ENCODE measurements around the gene ZNF766.

GRCh38 chr19:52229524-52229923, 39.9 kb upstream of the ZNF766 start:
- TF ChIP-seq CTCF (CRISPR knock-in tag; IDR thresholded peaks at IDR 0.05), result no peak
- no peak for TF ChIP-seq PAX8 (CRISPR knock-in tag; IDR thresholded peaks at IDR 0.05; ENCODE audit: borderline replicate concordance)
- TF ChIP-seq CBFB (CRISPR knock-in tag; IDR thresholded peaks at IDR 0.05), result no peak
- no peak for TF ChIP-seq MEIS2 (CRISPR knock-in tag; IDR thresholded peaks at IDR 0.05)
- no peak for TF ChIP-seq JARID2 (CRISPR knock-in tag; IDR thresholded peaks at IDR 0.05; ENCODE audit: insufficient replicate concordance)
- no peak for TF ChIP-seq ZNF672 (CRISPR knock-in tag; IDR thresholded peaks at IDR 0.05)
- no peak for TF ChIP-seq NR3C1 (CRISPR knock-in tag; IDR thresholded peaks at IDR 0.05)
- no peak for TF ChIP-seq TEAD2 (CRISPR knock-in tag; IDR thresholded peaks at IDR 0.05)
- TF ChIP-seq ZBTB44 (CRISPR knock-in tag; IDR thresholded peaks at IDR 0.05), result no peak
- TF ChIP-seq BCLAF1 (IDR thresholded peaks at IDR 0.05), result no peak
- no peak for TF ChIP-seq ZNF230 (CRISPR knock-in tag; IDR thresholded peaks at IDR 0.05)
- TF ChIP-seq ZNF589 (CRISPR knock-in tag; conservative IDR thresholded peaks at IDR 0.05), result no peak
- TF ChIP-seq SMAD1 (CRISPR knock-in tag; IDR thresholded peaks at IDR 0.05; ENCODE audit: borderline replicate concordance, low read depth), result no peak
- TF ChIP-seq SMC3 (IDR thresholded peaks at IDR 0.05; ENCODE audit: low read length), result no peak
